CD4-positive, alpha-beta T cell treated with Interleukin-6 at 100 ng/mL for 8 hours (primary cell): Measurements from ENCODE around the gene HOXA13.
A peak's percentile ranks its signal among the peaks of the same experiment; 100 is the strongest.

Source experiments
- DNase-seq: peaks from one replicate; pipeline ENCODE4 v3.0.0-alpha.2; 2020; ENCODE audit warnings: mixed read lengths, low spot score

HOXA13 gene

GRCh38 chr7:27192546-27193334, 7.2 kb downstream of the HOXA13 start:
- no peak for DNase-seq

GRCh38 chr7:27191833-27192545, 7.9 kb downstream of the HOXA13 start:
- no peak for DNase-seq

- DNase-seq, result no peak
These were observed 8.6 kb downstream of the HOXA13 start for GRCh38 chr7:27191161-27191731.

DNA sequence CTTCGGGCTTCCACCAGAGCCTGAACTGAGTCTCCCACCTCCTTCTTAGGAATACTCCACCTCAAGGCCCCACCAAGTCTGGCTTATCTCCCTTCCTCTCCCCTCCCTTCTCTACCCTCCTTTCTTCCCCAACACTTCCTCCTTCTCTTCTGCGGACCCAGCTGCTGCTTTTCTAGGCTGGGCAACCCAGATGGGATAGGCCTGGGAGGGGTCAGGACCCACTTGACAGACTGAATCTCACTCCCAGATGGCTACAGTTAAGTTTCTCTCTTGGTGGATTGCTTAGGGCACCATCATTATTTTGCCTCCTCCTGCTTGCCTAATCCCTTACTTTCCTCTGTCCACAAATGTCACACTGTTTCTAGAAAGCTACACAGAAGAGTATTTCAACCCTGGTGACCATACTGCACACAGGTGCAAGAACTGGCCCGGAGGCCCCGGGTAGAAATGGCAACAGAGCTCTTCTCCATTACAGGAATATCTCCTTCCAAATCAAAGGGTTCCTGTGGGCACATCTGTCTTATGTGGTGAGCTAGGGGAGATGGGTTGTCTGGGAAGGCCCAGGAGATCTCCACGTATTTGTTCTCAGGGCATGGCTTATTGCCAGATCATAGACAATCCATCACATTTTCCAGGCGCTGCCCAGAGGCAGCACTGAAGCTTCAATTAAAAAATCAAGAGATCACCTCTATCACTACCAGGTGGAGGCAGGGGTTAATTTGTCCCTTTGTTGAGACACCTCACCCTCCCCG, 9.7 kb downstream of the HOXA13 start:
- no peak for DNase-seq

GRCh38 chr7:27189295-27189996, 10.4 kb downstream of the HOXA13 start:
- no peak for DNase-seq

DNA sequence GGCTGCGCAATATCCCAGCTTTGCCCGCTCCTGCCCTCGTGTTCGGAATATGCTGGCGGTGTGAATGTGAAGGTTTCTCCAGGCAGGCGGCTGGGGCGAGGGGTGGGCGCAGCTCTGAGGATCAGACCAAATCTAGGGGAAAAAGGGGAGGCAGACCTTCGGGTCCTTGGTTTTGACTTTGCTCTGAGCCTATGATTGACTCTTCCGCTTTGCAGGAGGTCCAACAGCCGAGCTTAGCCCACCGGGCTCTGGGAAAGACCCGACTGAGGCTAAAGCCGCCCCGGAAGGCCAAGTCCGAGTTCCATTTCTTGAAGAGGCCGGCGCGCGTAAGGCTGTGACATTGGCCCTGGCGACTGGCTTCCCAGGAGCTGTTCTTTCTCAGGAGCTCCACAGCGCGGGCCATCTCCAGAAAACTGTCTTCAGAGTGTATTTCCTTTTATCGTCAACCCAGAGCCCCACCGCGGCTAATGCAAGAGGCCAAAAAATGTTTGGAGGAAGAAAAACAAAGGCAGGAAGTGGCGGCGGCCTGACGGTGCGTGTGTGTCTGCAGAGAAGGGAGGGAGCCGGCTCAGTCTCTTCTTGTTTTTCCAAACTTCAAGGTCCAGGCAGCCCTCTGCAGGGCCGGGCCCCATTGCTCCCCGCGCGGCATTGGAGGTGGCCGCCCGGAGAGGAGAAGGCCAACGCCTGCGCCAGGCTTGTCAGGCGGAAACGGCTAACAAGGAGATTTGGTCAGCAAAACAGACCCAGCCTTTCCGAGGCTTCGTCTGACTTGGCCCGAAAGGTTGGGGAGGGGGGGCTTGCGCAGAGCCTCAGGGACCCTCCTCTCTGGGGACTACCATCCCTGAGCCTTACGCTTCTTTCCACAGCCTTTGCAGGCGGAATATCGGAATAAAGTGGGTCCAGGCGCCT, 11.3 kb downstream of the HOXA13 start:
- peak; percentile 49 for DNase-seq

- DNase-seq, result no peak
These were observed 12.2 kb downstream of the HOXA13 start for GRCh38 chr7:27187475-27188385.

DNA sequence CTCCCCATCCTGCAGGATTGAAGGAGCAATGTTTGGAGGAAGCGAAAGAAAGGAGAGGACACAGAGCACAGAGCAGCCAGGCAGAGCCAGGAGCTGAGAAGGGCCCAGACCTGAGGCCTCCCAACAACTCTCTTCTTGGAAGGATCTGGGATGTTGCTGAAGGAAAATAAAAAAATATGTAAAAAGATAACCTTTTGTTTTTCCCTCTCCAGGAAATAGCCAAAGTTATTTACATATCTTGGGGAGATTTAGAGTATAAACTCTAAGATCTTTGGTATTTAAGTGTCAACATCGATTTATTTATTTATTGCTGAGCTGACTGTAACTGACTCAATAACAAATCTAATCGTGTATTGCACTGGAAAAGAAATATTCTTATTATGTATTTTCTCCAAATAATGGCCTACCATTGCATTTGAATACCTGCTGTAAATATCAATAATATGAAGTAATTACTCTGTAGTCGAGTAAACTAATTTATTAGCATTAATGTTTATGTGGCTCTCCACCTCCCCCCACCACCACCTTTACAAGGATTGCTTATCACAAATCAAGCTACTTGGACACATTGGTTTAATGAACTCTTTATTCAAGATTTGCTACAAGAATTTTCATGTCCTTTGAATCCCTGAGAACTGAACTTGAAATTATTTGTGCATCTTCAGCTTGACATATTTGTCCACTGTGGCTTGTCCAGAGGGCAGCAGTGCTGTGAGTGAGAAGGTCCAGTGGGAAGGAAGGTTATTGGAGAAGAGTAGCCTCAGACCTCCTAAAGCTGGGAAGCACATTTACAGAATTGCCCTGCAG, 13.0 kb downstream of the HOXA13 start:
- DNase-seq, result no peak

DNA sequence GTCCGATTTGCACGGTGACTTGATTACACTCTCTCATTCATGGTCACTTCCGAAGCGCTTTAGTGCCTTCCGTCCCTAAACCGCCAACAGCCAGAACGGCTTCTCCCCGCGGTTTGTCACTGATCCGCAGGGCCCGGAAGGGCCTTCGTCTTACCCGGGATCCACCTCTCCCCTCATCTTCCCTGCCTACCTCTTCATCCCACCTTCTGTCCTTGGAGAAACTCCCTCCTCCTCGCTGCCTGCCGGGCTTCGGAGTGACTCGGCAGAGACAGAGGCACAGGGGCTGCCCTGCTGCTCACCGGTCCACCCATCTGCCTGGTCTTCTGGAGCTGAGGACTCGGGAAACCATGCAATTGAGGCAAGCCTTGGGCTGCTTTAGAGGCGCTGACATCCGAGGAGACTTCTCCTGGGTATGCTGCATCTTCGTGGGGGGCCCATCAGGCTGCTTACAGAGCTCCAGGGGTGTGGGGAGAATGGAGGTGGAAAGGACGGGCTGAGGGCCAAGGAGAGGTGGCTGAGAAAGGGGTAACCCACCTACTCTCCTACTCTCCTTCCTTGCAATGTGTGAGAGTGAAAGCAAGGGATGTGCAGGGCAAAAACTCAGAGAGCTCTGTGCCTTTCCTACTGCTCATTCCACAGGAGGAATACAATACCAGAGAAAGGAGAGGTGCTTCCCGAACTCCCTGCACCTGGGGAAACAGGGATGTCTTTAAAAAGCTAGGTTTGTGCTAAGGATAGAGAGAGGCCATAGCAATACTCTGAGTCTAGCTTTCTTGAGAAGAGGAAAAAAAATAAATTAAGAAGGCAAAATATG, 13.8 kb downstream of the HOXA13 start:
- no peak for DNase-seq

- no peak for DNase-seq
These were observed 14.7 kb downstream of the HOXA13 start, which contains the start of gene HOXA11 for GRCh38 chr7:27185013-27185853. HOXA11 (minus strand) TSS chr7:27185232; CDS start chr7:27185144, 88 bp downstream.

DNA sequence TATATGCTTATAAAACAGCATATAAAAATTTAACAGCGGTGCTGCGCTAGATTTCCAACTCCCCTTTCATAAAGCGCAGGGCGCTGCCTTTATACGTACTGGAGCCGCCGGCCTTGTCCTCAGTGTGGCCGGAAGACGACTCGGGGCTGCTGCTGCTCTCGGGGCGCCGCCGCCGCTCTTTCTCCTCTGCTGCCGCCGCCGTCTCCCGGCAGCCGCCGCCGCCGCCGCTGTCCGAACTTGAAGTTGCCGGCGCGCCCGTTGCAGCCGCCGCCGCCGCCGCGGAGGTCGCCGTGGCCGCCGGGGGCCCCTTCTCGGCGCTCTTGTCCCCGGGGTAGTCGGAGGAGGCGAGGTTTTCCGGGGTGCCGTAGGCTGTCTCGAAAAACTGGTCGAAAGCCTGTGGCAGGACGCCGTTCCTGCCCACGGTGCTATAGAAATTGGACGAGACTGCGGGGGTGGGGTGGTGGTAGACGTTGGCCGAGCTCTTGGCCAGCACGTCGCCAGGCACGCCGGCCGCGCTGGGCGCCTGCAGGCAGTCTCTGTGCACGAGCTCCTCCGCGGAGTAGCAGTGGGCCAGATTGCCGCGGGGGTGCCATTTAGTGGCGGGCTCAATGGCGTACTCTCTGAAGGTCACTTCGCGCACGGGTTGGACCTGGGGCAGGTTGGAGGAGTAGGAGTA, 15.4 kb downstream of the HOXA13 start:
- DNase-seq, result no peak

GRCh38 chr7:27183682-27184336, 16.1 kb downstream of the HOXA13 start:
- DNase-seq, result no peak

DNA sequence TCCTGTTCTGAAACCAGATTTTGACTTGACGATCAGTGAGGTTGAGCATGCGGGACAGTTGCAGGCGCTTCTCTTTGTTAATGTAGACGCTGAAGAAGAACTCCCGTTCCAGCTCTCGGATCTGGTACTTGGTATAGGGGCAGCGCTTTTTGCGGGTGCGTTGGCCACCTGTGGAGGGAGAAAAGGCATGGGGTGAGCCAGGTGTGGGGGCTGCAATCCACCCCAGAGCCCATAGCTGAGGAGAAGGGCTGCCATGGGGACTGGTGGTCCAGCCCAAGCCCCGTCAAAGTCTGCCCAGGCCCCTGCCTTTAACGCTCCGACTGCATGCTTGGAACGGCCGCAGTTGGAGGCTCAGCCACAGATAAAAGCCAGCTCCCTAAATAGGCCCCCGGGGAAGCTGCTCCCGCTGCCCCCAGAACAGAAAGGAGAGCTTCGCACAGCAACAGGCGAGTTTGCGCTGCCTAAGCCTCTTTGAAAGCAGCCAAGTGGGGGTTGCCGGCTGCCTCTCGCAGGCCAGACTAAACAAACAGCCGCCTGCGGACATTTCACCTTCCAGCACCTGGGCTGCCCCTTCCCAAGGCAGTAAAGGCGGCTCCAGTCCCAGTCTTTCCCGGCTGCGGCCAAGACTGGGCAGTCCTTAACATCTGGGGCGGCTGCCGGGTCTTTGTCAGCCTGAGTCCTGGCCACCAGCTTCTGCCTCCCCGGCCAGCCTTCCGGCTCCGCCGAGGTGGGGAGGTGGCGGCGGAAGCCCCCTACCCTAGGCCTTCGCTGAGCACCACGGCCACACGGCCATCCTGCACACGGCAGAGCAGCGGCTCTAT, 16.8 kb downstream of the HOXA13 start:
- no peak for DNase-seq

DNA sequence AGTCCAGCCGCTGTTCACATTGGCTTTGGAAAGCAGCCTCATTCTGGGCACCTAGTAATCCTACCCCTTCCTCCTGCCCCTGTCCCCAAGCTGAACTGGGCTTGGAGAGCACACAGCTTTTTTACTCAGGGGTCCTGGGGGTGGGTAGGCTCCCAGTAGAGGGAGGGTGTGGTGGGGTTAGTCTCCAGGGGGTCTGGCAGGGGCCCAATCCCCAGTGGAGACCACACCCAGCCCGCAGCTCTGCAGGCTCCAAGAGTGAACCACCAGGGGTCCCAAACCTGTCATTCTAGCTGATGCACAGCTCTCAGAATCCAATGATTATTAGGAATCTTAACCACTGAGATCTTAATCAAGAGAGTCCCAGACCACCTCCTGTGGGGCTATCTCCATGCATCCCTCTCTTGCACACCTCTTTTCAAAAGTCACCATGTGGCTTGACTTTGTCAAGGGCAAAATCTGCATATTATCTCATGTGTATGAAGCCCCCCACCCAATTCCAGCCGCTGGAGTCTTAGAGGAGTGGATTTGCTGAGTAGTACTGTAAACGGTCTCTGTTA, 17.5 kb downstream of the HOXA13 start:
- no peak for DNase-seq
